HCT116 (cell line): ENCODE data around the gene CCSAP. TPM values are rescaled to one million over a fixed set of nuclear protein-coding genes. Genes with fewer than 3 reads are reported as not detected.

Experiments
- ATAC-seq: fragments of 200-7000 bp; cut with Tn5 transposase; 2 replicates; pipeline ENCODE4 v1.9.1; 2020; ENCODE audit warnings: mild to moderate bottlenecking, moderate library complexity
- BruUV-seq: library from RNA; stranded (reverse); fragments of 400-500 nt; replicated peaks from 2 replicates; lab custom pipeline; 2021; lab: Mats Ljungman, UMichigan
- CTCF ChIA-PET: fragments of 300-600 bp; sonication (Branson Sonifier 250); formaldehyde crosslinking; loops from one replicate; lab custom pipeline; 2021; ENCODE audit warnings: antibody characterized with exemption; lab: Charles Lee
- POLR2A ChIA-PET: fragments of 300-600, 350-600 bp; sonication (Branson Sonifier 250); formaldehyde crosslinking; loops from one replicate; lab custom pipeline; 2021; ENCODE audit warnings: antibody characterized with exemption; lab: Charles Lee
- RAD21 ChIA-PET, 2 experiments: fragments of 300-600 bp; sonication (Branson Sonifier 250); formaldehyde crosslinking; loops; one replicate each; lab custom pipeline; 2023; ENCODE audit warnings: low total read pairs in 2 of 2; ENCODE audit not compliant: uncharacterized antibody in 2 of 2, unreplicated experiment in 2 of 2, low non-redundant PET in 1 of 2; lab: Charles Lee
- DNase-seq: peaks from one replicate; pipeline ENCODE4 v3.0.0-alpha.2; 2010; ENCODE audit warnings: low read depth, low spot score
- H2AFZ ChIP-seq: fragments of 200-600 bp; shearing (Covaris generic), sonication (generic); 2 replicates; pipeline ENCODE4 v1.6.1; 2017; ENCODE audit warnings: low read depth, mixed run types, mixed read lengths, antibody characterized with exemption, low read length; ENCODE audit not compliant: poor library complexity, severe bottlenecking
- H3K27ac ChIP-seq: 2 replicates; pipeline ENCODE4 v1.5.1; 2012; ENCODE audit warnings: low read depth, low read length
- H3K27me3 ChIP-seq: fragments of 200-600 bp; sonication (generic); 2 replicates; pipeline ENCODE4 v1.6.1; 2016; ENCODE audit warnings: mixed run types, low read length, mixed read lengths; ENCODE audit not compliant: insufficient read depth
- H3K36me3 ChIP-seq, 2 experiments: fragments of 200-500 bp in 1 of 2; fragments of 200-600 bp in 1 of 2; sonication (Bioruptor generic) in 1 of 2; sonication (generic) in 1 of 2; 2 replicates each; pipeline versions ENCODE4 v1.5.1 to v1.6.1; 2014 to 2016; ENCODE audit warnings: low read length in 2 of 2, inconsistent platforms in 1 of 2, mixed read lengths in 1 of 2, mixed run types in 1 of 2; ENCODE audit not compliant: insufficient read depth in 2 of 2, control insufficient read depth in 1 of 2
- H3K4me1 ChIP-seq, 2 experiments: fragments of 200-600 bp in 1 of 2; sonication (generic) in 1 of 2; 2 replicates each; pipeline versions ENCODE4 v1.5.1 to v1.6.1; 2012 to 2017; ENCODE audit warnings: low read length in 2 of 2, inconsistent platforms in 1 of 2, mild to moderate bottlenecking in 1 of 2, mixed read lengths in 1 of 2, mixed run types in 1 of 2, moderate library complexity in 1 of 2; ENCODE audit not compliant: insufficient read depth in 2 of 2, control insufficient read depth in 1 of 2
- H3K4me2 ChIP-seq: fragments of 200-600 bp; sonication (generic); 2 replicates; pipeline ENCODE4 v1.6.1; 2017; ENCODE audit warnings: mixed run types, low read length, mixed read lengths
- H3K4me3 ChIP-seq, 2 experiments: fragments of 200-600 bp in 1 of 2; sonication (generic) in 1 of 2; replicated peaks in 1 of 2; 2 replicates each; pipeline ENCODE4 v1.5.1; 2011 to 2016; ENCODE audit warnings: low read length in 2 of 2, control low read depth in 1 of 2, low read depth in 1 of 2, mild to moderate bottlenecking in 1 of 2, mixed read lengths in 1 of 2, mixed run types in 1 of 2
- H3K79me2 ChIP-seq: fragments of 200-600 bp; sonication (generic); 2 replicates; pipeline ENCODE4 v1.6.1; 2017; ENCODE audit warnings: mild to moderate bottlenecking, mixed run types, low read length, moderate library complexity, mixed read lengths; ENCODE audit not compliant: insufficient read depth
- H3K9ac ChIP-seq: fragments of 200-600 bp; sonication (generic); 2 replicates; pipeline ENCODE4 v1.6.1; 2016; ENCODE audit warnings: low read length, mixed read lengths
- H3K9me2 ChIP-seq: fragments of 200-600 bp; sonication (generic), shearing (Covaris generic); 2 replicates; pipeline ENCODE4 v1.6.1; 2017; ENCODE audit warnings: mixed run types, mild to moderate bottlenecking, moderate library complexity; ENCODE audit not compliant: insufficient read depth
- H3K9me3 ChIP-seq, 2 experiments: fragments of 200-500 bp in 1 of 2; fragments of 200-600 bp in 1 of 2; sonication (Bioruptor generic) in 1 of 2; sonication (generic) in 1 of 2; 2 replicates each; pipeline ENCODE4 v1.6.1; 2014 to 2017; ENCODE audit warnings: low read length in 2 of 2, mixed read lengths in 2 of 2, inconsistent platforms in 1 of 2, low read depth in 1 of 2, mild to moderate bottlenecking in 1 of 2, mixed run types in 1 of 2, moderate library complexity in 1 of 2; ENCODE audit not compliant: control insufficient read depth in 1 of 2, insufficient read depth in 1 of 2
- H4K20me1 ChIP-seq: fragments of 200-600 bp; sonication (generic), shearing (Covaris generic); 2 replicates; pipeline ENCODE4 v1.6.1; 2017; ENCODE audit warnings: mixed run types, mild to moderate bottlenecking, moderate library complexity; ENCODE audit not compliant: insufficient read depth
- CBX3 ChIP-seq: IDR thresholded peaks from 2 replicates; pipeline ENCODE4 v1.6.1; 2012; ENCODE audit warnings: low read depth
- EZH2phosphoT487 ChIP-seq: fragments of 200-600 bp; IDR thresholded peaks from 2 replicates; pipeline ENCODE4 v1.6.1; 2018; ENCODE audit warnings: antibody characterized with exemption, borderline replicate concordance
- FOSL1 ChIP-seq: IDR thresholded peaks from 2 replicates; pipeline ENCODE4 v1.6.1; 2012; ENCODE audit warnings: low read depth
- POLR2A ChIP-seq: IDR thresholded peaks from 2 replicates; pipeline ENCODE4 v1.7.0; 2011; ENCODE audit warnings: borderline replicate concordance; ENCODE audit not compliant: insufficient read depth, insufficient read length; ENCODE audit errors: extremely low read depth
- SIN3A ChIP-seq: IDR thresholded peaks from 2 replicates; pipeline ENCODE4 v1.6.1; 2012; ENCODE audit warnings: low read depth
- TCF7L2 ChIP-seq: IDR thresholded peaks from 2 replicates; pipeline ENCODE4 v1.7.0; 2011; ENCODE audit warnings: borderline replicate concordance, inconsistent platforms; ENCODE audit not compliant: insufficient read depth, insufficient read length; ENCODE audit errors: extremely low read depth
- YY1 ChIP-seq: IDR thresholded peaks from 2 replicates; pipeline ENCODE4 v1.6.1; 2011; ENCODE audit warnings: low read length, low read depth, moderate library complexity, mild to moderate bottlenecking; ENCODE audit not compliant: insufficient replicate concordance; ENCODE audit errors: extremely low read depth
- intact Hi-C: fragments of 100-400 bp; cut with micrococcal nuclease; formaldehyde crosslinking; loops from 2 replicates; pipeline ENCODE4 v1.10.0; 2022
- total RNA-seq: library from RNA; stranded (reverse); gene quantifications from one replicate; pipeline ENCODE4 v1.2.1, GENCODE V29; 2021; ENCODE audit not compliant: unreplicated experiment
- TF ChIP-seq, protein P1 (sequence below): IDR thresholded peaks from 2 replicates; pipeline ENCODE4 v1.6.1; 2012; ENCODE audit warnings: low read depth

Gene CCSAP
- total RNA-seq, 1 experiment from 2014 or later = 10.9 TPM

DNA sequence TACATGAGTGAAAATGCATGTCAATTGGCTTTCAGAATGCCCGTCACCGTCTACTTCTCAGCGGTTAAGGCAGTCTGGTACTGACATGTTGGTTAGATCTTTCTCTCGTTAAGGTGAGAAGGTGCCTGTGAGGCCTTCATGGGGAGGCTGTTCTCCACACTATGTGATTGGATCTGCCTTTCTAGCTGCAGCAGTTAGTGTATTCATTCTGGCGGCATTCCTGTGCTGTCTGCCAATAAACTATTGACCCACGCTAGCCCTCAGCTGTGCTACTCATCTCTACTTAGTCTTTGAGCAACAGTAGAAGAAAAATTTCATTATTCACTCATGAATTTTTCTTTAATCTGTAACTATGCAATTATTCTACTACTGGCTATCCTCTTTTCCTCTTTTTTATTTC is 32.0 kb downstream of the CCSAP start (continued):
- TF ChIP-seq, protein P1, sequence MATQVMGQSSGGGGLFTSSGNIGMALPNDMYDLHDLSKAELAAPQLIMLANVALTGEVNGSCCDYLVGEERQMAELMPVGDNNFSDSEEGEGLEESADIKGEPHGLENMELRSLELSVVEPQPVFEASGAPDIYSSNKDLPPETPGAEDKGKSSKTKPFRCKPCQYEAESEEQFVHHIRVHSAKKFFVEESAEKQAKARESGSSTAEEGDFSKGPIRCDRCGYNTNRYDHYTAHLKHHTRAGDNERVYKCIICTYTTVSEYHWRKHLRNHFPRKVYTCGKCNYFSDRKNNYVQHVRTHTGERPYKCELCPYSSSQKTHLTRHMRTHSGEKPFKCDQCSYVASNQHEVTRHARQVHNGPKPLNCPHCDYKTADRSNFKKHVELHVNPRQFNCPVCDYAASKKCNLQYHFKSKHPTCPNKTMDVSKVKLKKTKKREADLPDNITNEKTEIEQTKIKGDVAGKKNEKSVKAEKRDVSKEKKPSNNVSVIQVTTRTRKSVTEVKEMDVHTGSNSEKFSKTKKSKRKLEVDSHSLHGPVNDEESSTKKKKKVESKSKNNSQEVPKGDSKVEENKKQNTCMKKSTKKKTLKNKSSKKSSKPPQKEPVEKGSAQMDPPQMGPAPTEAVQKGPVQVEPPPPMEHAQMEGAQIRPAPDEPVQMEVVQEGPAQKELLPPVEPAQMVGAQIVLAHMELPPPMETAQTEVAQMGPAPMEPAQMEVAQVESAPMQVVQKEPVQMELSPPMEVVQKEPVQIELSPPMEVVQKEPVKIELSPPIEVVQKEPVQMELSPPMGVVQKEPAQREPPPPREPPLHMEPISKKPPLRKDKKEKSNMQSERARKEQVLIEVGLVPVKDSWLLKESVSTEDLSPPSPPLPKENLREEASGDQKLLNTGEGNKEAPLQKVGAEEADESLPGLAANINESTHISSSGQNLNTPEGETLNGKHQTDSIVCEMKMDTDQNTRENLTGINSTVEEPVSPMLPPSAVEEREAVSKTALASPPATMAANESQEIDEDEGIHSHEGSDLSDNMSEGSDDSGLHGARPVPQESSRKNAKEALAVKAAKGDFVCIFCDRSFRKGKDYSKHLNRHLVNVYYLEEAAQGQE = no peak
- TF ChIP-seq SIN3A (no peak), FOSL1 (no peak), TCF7L2 (no peak)

DNA sequence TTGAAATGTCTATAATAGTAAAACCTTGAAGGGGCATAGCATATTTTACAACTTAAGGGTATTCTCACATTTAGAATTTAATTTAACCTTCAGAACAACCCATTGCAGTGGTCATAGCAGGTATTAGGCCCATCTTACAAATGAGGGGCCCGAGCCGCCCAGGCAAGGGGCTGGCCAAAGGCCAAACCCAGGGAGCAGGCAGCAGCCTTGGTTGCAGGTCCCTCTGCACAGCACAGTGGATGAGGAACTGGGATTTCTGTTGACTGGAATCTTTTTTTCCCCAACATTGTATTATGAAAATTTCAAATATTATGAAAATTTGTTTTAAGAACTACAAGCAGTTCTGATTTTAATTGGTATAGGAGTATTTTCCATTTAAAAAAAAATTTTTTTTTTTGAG is 33.2 kb downstream of the CCSAP start:
- ATAC-seq = no peak
- H3K4me3 ChIP-seq = no peak overlapping the region
- H3K27me3 ChIP-seq = no peaks in the 10 kb centered on the region
- no TSS peak for BruUV-seq
- no peak overlapping the region for H3K9ac ChIP-seq
- H3K9me3 ChIP-seq = no peaks in the 10 kb centered on the region
- H3K79me2 ChIP-seq = no peaks in the 10 kb centered on the region
- no peaks in the 10 kb centered on the region for H3K4me1 ChIP-seq
- POLR2A ChIA-PET = no interaction called here
- no peak overlapping the region for H2AFZ ChIP-seq
- H4K20me1 ChIP-seq = 0 out of 2 replicates have a peak, but pooled peaks cover 4% of the 10 kb centered on the region
- H3K4me2 ChIP-seq = no peak overlapping the region
- no peak for TF ChIP-seq EZH2phosphoT487
- no peak for TF ChIP-seq POLR2A
- TF ChIP-seq YY1 = no peak
- TF ChIP-seq, protein P1 = no peak
- no peak for TF ChIP-seq CBX3
- TF ChIP-seq, all 23 proteins: peak for 0
- CTCF ChIA-PET = no interaction called here
- Histone ChIP-seq H3K27ac (no peak overlapping the region), H3K36me3 (peaks cover 0 to 4% of the 10 kb centered on the region in 2 experiments; a peak in 1 of 4 replicates), H3K9me2 (no peaks in the 10 kb centered on the region)
- DNase-seq = no peak
- intact Hi-C loops = no loop called here
- RAD21 ChIA-PET = no interaction called here
